ENCODE results near the gene QPCTL. TPM values are rescaled to one million over a fixed set of nuclear protein-coding genes. Genes with fewer than 3 reads are reported as not detected.

The QPCTL gene
- total RNA-seq, 1 donor from 2014 or later: 21.8 TPM

DNA sequence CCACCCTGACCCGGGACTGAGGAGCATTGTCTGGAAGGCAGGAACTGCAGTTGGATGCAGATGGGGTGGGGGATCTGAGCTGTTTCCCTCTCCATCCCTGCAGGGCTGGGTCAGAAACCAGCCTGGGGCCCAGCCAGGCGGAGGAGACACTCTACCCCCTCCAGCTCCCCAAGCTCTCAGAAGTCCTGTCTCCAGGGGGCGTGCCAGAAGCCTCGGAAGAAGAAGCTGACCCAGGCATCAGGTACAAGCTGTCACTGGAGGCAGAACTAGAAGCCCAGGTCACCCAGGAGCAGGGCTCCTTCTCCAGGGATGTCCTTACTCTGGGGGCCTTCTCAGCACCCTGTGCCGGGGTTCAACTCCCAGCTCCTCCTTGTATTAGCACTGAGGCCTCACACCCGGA is 61.1 kb downstream of the QPCTL start:
- no peaks in the 10 kb centered on the region for H3K36me3 Mint-ChIP-seq (ENCODE audit: low read depth, unreplicated experiment)
- no peak overlapping the region for H3K4me3 Mint-ChIP-seq (ENCODE audit: unreplicated experiment)
- no peak overlapping the region for H3K27ac Mint-ChIP-seq (ENCODE audit: unreplicated experiment)
- Histone ChIP-seq H3K4me3 (ENCODE audit: insufficient read depth, low read depth, low read length) (no peak overlapping the region), H3K36me3 (ENCODE audit: insufficient read depth, low read length) (no peaks in the 10 kb centered on the region), H3K9me3 (ENCODE audit: insufficient read depth, low read depth, low read length) (no peaks in the 10 kb centered on the region), H3K27ac (ENCODE audit: low read depth, low read length) (no peak overlapping the region), H3K9ac (ENCODE audit: low read length) (no peak overlapping the region), H2AFZ (ENCODE audit: low read depth, low read length) (no peak overlapping the region), H3K79me2 (ENCODE audit: insufficient read depth, low read length) (no peaks in the 10 kb centered on the region), H3K4me2 (ENCODE audit: low read length) (no peak overlapping the region), H4K20me1 (ENCODE audit: insufficient read depth, low read length) (no peaks in the 10 kb centered on the region), H3K4me1 (ENCODE audit: insufficient read depth, low read length) (no peaks in the 10 kb centered on the region), H3K27me3 (ENCODE audit: insufficient read depth, low read length) (no peaks in the 10 kb centered on the region)
- TF ChIP-seq EZH2 (IDR thresholded peaks at IDR 0.05; ENCODE audit: insufficient read depth, low read length): no peak
- no peaks in the 10 kb centered on the region for H3K4me1 Mint-ChIP-seq (ENCODE audit: low read depth, unreplicated experiment)
- DNase-seq (ENCODE audit: low read depth) (no peak), FAIRE-seq (no peak)
- peaks cover 1% of the 10 kb centered on the region for H3K9me3 Mint-ChIP-seq (ENCODE audit: unreplicated experiment)
- H3K27me3 Mint-ChIP-seq (ENCODE audit: low read depth, unreplicated experiment): peaks cover 15% of the 10 kb centered on the region

Small RNAs within 50 kb of the gene (microRNA-seq; reads per million reads assigned to microRNA genes)
- gene MIR642A (not detected), gene MIR642B (not detected)

Other genes with a start within 250 kb of the QPCTL start
- gene FOSB, start 224.7 kb upstream of the QPCTL start, total RNA-seq: 8.2 and 13.3 TPM in 2 replicates
- 29.1 and 35.3 TPM in 2 replicates for gene RTN2, start 195.6 kb upstream of the QPCTL start, total RNA-seq
- gene PPM1N, start 194.2 kb upstream of the QPCTL start, total RNA-seq: 0.67 and 1.3 TPM in 2 replicates
- gene VASP, start 185.2 kb upstream of the QPCTL start, total RNA-seq: 205 and 222 TPM in 2 replicates
- gene OPA3, start 107.9 kb upstream of the QPCTL start, total RNA-seq: 12.4 and 12.8 TPM in 2 replicates
- 0.14 and 0.30 TPM in 2 replicates for gene GPR4, start 90.5 kb upstream of the QPCTL start, total RNA-seq
- 24.6 and 27.8 TPM in 2 replicates for gene EML2, start 53.3 kb upstream of the QPCTL start, total RNA-seq
- gene GIPR, start 24.4 kb upstream of the QPCTL start, total RNA-seq: 4.4 and 4.6 TPM in 2 replicates
- 416 and 459 TPM in 2 replicates for gene SNRPD2, start 713 bp upstream of the QPCTL start, total RNA-seq
- 19.6 and 21.1 TPM in 2 replicates for gene FBXO46, start 38.2 kb downstream of the QPCTL start, total RNA-seq
- not detected in 2 replicates for gene MEIOSIN, start 40.8 kb downstream of the QPCTL start, total RNA-seq
- 23.5 and 24.8 TPM in 2 replicates for gene SIX5, start 76.6 kb downstream of the QPCTL start, total RNA-seq
- gene DMPK, start 89.8 kb downstream of the QPCTL start, total RNA-seq: 55.9 and 75.2 TPM in 2 replicates
- 61.9 and 69.0 TPM in 2 replicates for gene DMWD, start 100.2 kb downstream of the QPCTL start, total RNA-seq
- gene RSPH6A, start 122.6 kb downstream of the QPCTL start, total RNA-seq: 0.12 and 0.23 TPM in 2 replicates
- 70.0 and 73.5 TPM in 2 replicates for gene SYMPK, start 170.5 kb downstream of the QPCTL start, total RNA-seq
- gene FOXA3, start 171.7 kb downstream of the QPCTL start, total RNA-seq: 0.58 and 0.59 TPM in 2 replicates
- gene IRF2BP1, start 193.5 kb downstream of the QPCTL start, total RNA-seq: 18.8 and 22.9 TPM in 2 replicates
- gene MYPOP, start 209.9 kb downstream of the QPCTL start, total RNA-seq: 11.0 and 11.7 TPM in 2 replicates
- not detected in 2 replicates for gene NANOS2, start 222.1 kb downstream of the QPCTL start, total RNA-seq